ENCODE measurements around the gene CSRP1.
A peak's percentile ranks its signal among the peaks of the same experiment; 100 is the strongest.
"Not testable (repeated sequence)": the region's sequence is repeated elsewhere in the genome, so short reads cannot be mapped to it uniquely, and the experiment has no call there.

CSRP1 gene

DNA sequence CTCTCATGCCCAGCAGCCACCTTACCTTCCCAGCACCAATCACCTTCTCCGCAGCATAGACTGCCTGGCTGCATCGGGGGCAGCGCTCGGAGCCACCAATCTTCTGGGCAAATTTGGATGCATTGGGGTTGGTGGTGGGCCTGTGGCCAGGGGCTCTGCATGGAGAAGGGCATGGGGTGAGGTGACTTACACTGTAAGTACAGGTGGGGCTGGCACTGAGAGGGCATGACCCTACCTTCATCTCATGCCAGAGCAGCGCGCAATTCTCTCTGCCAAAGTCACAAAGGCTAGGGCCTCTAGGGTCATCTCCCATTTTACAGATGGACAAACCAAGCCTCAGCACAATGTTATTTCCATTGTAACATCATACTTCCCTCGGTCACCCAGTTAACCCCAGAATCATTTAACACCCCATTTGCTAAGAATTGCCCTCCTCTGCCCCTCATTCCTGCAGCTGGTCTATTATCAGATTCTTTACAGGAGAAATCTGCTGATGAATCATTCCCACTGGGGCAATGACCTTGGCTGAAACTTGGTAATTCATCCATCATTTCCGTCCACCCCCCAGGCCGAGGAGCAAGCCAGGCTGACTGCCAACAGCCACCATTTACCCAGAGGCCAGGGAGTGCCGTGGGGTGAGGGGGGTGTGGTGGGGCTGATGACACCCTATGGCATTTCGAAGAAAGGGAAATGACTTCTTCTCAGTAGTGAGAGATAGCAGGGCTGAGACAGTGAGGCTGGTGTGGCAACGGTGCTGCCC, 17.9 kb downstream of the CSRP1 start:
- peak; percentile 96 for DNase-seq
- in situ Hi-C loops (cut with HindIII; ENCODE audit: low pct_ligation_motif_present, low pct_unique_long_range_greater_than_20kb, low sequenced_read_pairs), result no loop called here

DNA sequence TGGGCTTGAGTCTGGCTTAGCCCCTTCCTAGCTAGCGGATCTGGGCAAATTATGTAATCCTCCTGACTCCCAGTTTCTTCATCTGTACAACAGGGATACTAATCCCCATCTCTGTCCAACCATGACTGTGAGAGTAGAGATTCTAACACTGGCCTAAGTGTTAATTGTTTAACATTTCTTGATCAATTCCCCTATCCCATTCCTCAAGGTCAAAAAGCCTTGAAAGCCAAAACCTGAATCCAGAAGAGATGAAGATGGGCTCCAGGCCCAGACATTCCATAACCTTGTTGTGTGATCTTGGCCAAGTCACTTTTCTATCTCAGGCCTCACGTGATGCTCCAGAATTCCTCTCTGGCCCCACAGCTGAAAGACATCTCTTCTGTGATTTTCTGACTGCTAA, 19.2 kb downstream of the CSRP1 start:
- DNase-seq, result no peak
- in situ Hi-C loops (cut with HindIII; ENCODE audit: low pct_ligation_motif_present, low pct_unique_long_range_greater_than_20kb, low sequenced_read_pairs), result no loop called here

DNA sequence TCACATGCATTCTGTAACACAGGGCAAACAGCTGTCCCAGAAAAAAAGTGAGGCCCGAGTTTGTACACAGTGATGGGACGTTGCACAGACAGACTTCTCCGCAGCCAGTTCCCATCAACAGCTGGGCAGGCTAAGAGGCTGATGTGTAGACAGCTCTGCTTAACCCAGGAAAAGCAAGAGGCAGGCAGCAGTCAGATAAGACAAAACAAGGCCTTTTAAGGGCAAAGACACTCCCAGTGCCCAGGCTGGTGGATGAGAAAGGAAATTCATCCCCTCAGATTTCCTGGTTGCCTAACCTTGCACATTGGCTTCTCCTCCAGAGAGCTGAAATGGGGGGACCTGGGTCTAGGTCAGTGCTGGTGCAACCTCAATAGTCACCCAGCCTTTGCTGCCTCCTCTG, 20.7 kb downstream of the CSRP1 start:
- no peak for DNase-seq
- in situ Hi-C loops (cut with HindIII; ENCODE audit: low pct_ligation_motif_present, low pct_unique_long_range_greater_than_20kb, low sequenced_read_pairs), result no loop called here

DNA sequence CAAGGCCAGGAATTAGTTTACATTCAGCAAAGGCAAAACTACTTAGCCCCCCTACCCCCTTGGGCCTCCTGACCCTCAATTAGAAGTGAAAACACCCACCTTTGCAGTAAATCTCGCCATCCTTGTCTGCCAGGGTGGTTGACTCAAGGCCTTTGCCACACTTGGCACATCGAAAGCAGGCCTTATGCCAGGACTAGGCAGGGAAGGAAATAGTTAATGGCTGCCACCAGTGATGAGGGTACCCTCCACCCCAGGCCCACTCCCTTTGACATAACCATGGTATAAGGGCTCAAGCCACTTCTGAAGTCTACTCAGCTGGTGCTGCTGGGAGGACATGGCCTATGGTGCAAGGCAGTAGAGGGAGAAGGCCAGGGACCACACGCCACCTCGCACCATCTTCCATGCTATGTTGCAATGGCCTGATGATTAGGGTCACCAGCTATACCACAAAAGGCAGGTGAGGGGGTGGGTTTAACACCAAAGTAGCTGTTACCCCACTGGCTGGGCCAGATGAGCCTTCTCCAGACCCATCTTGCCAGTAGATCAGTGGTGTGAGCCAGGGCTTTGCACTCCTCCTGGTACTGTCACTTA, 21.6 kb downstream of the CSRP1 start:
- no peak for DNase-seq

DNA sequence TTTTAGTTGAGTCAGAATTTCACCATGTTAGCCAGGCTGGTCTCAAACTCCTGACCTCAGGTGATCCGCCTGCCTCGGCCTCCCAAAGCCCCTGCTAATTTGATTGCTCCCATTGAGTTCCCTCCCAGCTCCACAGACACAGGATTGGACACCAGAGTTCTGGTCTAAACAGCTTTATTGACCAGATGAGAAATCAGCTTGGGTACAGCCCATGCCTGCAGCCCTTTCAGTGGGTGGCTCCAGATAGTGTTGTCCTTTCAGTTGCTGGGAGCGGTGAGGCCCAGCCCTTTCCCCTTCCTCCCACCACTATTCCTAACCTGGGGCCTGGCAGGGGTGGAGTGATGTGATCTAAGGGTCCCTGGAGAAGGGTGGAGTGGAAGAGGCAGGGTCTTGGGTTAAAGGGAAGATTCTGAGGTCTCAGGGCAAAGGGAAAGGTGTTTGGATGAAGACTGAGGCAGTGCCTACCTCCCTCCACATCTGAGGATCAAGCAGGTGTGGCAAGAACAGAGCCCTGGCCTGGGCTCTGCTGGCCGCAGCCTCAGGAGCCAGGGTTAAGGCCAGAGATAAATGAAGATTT, 23.5 kb downstream of the CSRP1 start:
- DNase-seq, result no peak
- in situ Hi-C loops (cut with HindIII; ENCODE audit: low pct_ligation_motif_present, low pct_unique_long_range_greater_than_20kb, low sequenced_read_pairs), result no loop called here

More for the DNA sequence above, 21.6 kb downstream of the CSRP1 start:
- in situ Hi-C loops (cut with HindIII; ENCODE audit: low pct_ligation_motif_present, low pct_unique_long_range_greater_than_20kb, low sequenced_read_pairs), result no loop called here

DNA sequence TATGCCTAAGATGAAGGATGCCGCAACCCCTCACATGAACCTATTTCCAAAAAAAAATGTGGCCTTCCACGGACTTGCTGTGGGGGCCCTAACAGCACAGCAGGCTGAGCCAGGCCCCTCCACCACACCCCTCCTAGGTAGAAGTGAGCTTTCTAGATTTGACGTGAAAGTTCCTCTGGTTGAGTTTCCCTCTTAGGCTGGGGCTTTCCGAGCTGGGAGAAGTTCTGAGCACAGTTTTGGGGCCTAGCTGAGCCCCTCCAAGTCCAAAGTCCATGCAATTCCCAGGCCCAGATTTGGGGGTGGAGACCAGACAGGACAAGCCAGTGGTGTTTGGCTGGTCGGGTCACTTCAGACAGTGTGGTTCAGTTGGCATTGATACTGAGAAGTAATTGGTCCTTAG, 24.2 kb downstream of the CSRP1 start:
- in situ Hi-C loops (cut with HindIII; ENCODE audit: low pct_ligation_motif_present, low pct_unique_long_range_greater_than_20kb, low sequenced_read_pairs), result no loop called here
- no peak for DNase-seq

DNA sequence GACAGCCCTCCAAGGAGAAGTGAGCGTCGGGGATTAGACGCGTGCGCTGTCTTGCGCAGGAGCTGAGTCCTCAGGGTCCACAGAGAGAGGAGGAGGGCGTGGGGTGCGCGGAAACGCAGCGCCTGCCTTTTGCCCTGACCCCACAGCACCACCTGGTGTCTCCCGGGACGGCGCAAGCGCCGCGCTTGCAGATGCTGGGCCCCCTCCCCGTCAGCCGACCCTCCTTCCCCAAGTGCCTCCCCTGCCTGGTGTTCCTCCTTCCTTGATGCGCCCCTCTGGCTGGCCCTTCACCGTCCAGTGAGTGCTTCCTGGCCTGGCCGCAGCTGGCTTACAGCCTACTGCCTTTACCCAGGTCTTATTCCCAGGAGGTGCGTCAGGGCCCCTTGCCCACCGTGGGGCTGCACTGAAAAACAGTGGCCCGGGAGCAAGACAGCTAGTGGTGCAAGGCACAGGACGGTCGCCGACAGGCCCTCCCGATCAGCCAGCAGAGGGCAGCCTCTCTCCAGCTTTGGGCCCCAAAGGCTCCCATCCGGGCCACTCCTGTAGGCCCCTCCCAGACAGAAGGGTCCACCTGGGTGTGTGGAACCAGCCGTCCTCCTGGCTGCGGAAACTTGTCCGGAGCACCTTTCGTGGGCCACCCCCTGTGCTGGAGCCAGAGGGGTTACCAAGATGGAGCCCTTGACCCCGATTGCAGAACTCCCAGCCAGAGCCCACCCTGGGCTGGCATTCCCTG, 25.0 kb downstream of the CSRP1 start:
- in situ Hi-C loops (cut with HindIII; ENCODE audit: low pct_ligation_motif_present, low pct_unique_long_range_greater_than_20kb, low sequenced_read_pairs), result no loop called here
- DNase-seq, result peak; percentile 83

DNA sequence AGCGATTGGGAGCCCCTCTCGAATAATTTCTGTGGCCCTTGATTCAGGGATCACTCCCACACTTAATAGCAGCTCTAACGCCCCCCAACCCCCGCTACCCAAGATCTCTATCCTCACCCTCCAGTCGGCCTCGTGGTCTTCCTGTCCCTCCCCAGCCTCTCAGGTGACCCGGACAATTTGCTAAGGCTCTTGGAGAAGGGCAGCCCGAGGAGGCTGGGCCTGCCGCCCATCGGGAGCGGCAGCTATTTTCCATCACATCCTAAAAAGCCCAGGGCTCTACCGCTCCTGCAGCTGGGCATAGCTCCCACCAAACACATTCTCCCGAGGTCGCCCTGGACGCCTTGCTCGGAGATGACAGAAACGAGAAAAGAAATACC, 25.9 kb downstream of the CSRP1 start:
- no peak for DNase-seq
- in situ Hi-C loops (cut with HindIII; ENCODE audit: low pct_ligation_motif_present, low pct_unique_long_range_greater_than_20kb, low sequenced_read_pairs), result no loop called here

DNA sequence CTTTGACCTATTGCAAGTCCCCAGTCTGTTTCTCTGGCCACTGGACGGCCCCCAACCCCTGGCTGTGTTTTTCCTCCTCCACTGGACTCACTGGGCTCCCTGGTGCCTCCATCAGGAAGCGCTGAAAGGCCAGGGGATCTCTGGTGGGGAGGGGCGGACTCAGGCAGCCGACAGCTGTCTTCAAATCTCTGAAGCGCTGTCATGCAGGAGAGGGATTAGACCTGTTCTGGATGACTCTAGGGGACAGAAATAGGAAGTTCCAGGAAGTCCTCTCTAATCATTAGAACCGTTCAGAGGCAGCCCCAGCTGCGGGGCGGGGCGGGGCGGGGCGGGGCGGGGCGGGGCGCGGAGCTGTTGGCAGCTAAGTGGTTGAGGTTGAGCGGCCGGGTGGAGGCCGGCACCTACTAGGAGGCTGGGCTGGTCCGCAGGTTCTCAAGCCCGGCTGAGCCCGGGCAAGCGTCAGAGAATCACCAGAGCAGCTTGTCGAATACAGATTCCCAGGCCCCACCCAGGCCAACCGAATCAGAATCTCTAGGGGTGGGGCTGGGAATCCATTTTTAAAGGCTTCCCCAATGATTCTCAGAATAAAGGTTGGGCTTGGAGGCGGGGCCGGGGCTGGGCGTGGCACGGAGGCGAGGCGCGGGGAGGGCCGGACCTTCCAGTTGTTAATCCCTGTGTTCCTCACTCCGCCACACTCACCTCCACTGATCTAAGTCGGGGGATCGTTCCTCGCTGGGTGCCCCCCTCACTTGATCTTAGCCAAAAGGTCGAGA, 26.5 kb downstream of the CSRP1 start:
- peak; percentile 88 for DNase-seq
- in situ Hi-C loops (cut with HindIII; ENCODE audit: low pct_ligation_motif_present, low pct_unique_long_range_greater_than_20kb, low sequenced_read_pairs), result no loop called here

DNA sequence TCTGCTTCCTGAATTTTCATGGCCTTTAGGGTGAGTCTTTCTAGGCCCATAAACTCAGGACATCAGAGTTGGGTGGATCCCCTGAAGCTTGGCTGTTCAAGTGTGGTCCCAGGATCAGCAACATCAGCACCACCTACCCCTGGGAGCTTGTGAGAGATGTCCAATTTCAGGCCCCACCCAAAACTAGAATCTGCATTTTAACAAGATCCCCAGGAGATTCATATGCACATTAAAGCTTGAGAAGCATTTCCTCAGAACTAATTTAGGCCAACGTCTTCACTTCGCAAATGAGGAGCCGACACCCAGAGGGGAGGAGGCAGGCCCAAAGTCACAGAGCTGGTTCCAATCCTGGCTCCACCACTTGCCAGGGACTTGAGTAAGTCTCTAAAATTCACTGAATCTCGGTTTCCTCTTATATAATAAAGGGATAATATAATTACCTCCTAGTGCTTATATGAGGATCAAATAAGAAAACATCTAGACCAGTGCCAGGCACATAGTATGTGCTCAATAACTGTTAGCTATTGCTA, 27.7 kb downstream of the CSRP1 start:
- no peak for DNase-seq
- in situ Hi-C loops (cut with HindIII; ENCODE audit: low pct_ligation_motif_present, low pct_unique_long_range_greater_than_20kb, low sequenced_read_pairs), result no loop called here

DNA sequence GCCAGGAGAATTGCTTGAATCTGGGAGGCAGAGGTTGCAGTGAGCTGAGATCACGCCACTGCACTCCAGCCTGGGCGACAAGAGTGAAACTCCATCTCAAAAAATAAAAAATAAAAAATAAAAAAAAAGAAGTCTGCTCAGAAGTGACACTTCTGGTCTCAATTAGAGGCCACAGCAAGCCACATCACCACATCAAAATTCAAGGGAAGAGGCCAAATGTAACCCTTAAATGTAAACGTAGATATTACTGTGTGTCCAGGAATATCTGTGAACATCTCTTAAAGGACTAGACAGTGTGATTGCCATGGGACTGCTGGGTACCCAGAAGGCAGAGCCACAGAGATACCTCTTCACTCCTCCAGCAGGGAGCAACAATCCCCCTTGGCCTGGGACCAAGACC, 28.3 kb downstream of the CSRP1 start:
- in situ Hi-C loops (cut with HindIII; ENCODE audit: low pct_ligation_motif_present, low pct_unique_long_range_greater_than_20kb, low sequenced_read_pairs); DNase-seq: not testable (repeated sequence)

DNA sequence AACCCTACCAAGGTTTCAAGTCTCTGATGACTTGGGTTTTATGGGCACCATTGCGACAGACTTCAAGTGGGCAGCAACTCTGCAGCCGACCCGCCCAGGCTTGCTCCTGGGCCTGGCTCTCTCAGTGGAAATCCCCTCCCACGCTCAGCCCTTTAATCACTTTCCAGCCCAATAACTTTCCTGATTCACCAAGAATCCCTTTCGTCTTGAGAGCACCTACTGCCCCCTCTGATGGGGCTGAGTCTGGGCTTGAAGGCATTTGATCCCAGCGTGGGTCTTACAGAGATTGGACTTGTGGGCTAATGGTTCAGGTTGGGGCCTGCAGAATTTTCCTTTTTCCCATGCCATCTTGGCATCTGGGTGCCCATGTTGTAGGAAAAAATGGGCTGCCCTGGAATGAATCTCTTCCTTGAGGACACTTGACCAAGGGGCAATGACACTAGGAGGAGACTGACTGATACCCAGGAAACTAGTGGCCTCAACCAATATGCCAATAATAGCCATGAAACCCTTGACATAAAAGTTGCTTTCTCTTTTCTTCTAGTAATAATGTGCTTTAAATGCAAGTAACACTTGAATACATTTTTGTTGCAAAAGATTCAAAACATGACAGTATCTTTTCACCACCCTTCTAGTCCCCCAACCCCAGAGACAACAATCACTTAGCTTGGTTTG, 30.1 kb downstream of the CSRP1 start:
- peak; percentile 40 for DNase-seq
- in situ Hi-C loops (cut with HindIII; ENCODE audit: low pct_ligation_motif_present, low pct_unique_long_range_greater_than_20kb, low sequenced_read_pairs), result no loop called here

DNA sequence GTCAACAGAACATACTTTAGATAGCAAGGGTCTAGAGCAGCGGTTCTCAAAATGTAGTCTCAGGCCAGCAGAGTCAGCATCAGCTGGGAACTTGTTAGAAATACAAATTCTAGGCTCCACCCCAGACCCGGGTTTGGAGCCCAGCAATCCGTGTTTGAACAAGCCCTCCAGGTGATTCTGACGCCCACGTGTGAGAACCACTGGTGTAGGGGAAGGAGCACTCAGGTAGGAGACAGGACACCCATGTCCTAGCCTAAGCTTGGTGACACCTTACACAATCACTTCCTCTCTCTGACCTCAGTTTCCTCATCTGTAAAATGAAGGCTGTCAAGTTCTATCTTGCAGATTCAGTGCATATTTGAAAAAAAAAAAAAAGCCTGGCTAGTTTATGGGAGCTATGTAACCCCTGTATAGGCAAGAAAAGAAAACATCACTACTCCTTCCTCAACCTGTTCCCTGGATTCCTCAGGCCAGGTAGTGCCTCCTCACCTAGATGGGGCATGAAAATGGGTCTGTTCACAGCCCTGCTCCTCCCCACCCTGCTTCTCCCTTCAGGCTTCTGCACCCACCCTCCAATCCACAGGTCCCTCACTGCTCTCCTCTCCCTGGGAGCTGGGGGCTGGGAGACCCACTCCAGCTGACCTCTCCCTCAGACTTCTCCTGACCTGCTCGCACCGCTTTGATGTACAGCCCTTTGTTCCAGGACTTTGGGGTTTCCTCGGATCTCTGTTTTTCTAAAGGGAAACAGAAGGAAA, 30.8 kb downstream of the CSRP1 start:
- no peak for DNase-seq
- in situ Hi-C loops (cut with HindIII; ENCODE audit: low pct_ligation_motif_present, low pct_unique_long_range_greater_than_20kb, low sequenced_read_pairs), result no loop called here

DNA sequence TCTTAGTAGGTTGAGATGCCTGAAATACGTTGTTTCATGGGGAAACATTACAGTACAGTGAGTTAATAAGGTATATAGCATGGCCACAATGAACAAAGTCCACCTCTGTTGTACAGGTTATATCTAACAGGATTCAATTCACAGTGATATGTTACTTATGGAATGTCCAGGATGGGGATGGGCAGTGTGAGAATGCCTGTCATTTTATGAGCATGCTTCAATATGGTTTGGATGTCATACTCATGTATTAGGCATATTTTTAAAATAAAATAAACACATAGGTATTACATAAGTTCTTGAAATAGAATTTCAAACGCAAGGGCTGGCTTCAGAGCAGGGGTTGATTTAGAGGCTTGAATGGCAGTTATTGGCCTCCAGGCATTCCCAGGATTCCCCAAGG, 31.8 kb downstream of the CSRP1 start:
- no peak for DNase-seq
- in situ Hi-C loops (cut with HindIII; ENCODE audit: low pct_ligation_motif_present, low pct_unique_long_range_greater_than_20kb, low sequenced_read_pairs), result no loop called here

DNA sequence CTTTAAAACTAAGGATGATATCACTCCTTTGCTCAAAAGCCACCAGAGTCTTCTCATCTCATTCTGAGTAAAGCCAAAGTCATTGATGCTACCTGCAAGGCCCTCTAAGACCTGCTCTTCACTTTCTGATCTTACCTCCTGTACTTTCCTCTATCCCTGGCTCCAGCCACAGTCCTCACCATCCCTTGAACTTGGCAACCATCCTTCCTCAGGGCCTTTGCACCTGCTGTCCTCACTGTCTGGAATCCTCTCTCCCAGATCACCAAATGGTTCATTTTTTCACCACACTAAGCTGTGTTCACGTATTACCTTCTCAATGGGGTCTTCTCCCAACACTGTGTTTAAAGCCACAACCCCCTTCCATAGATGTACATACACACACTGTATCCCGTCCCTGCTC, 33.6 kb downstream of the CSRP1 start:
- in situ Hi-C loops (cut with HindIII; ENCODE audit: low pct_ligation_motif_present, low pct_unique_long_range_greater_than_20kb, low sequenced_read_pairs), result no loop called here
- DNase-seq, result no peak

DNA sequence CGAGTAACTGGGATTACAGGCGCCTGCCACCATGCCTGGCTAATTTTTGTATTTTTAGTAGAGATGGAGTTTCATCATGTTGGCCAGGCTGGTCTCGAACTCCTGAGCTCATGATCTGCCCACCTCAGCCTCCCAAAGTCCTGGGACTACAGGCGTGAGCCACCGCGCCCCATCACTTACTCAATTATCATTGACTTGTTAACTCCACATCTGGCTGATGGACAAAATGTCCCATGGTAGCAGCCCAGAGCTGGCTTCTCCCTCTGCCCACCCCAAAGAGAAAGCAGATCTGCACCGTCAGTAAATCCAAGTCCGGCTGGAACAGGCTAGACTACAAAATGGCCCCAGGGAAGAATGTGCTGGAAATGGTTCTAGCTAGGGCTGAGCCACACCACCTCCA, 34.6 kb downstream of the CSRP1 start:
- in situ Hi-C loops (cut with HindIII; ENCODE audit: low pct_ligation_motif_present, low pct_unique_long_range_greater_than_20kb, low sequenced_read_pairs); DNase-seq: not testable (repeated sequence)

DNA sequence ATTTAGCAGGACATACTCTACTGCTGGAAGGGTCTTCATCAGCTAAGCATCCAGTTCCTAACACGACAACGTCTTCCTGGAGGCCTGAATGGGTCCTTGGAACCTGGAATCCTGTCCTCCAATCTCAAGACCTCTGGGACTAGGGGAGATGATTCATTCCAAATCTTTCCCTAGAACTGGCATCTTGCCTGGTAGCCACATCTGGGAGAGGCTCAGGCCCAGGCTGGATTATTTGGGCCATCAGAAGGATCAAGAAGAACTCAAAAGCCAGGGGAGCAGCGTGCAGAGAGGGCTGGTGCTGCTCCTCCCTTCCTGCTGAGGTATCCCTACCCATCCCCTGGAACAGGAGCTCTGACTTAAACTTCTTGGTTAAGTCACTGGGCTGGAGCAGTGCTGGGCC, 35.2 kb downstream of the CSRP1 start:
- in situ Hi-C loops (cut with HindIII; ENCODE audit: low pct_ligation_motif_present, low pct_unique_long_range_greater_than_20kb, low sequenced_read_pairs), result no loop called here
- DNase-seq, result no peak

Data from ACHN (cell line).